H1 (cell line): ENCODE data around the gene RAD9A. TPM values are rescaled to one million over a fixed set of nuclear protein-coding genes. Genes with fewer than 3 reads are reported as not detected.
A peak's percentile ranks its signal among the peaks of the same experiment; 100 is the strongest.

Source experiments
- CTCF ChIA-PET: fragments of 300-600 bp; sonication (Branson Sonifier 250); formaldehyde crosslinking; loops from one replicate; lab custom pipeline; 2021; ENCODE audit not compliant: partially characterized antibody; lab: Charles Lee
- POLR2A ChIA-PET: fragments of 300-600 bp; sonication (Branson Sonifier 250); formaldehyde crosslinking; loops from one replicate; lab custom pipeline; 2021; ENCODE audit warnings: inconsistent platforms; ENCODE audit not compliant: partially characterized antibody; lab: Charles Lee
- DNase-seq, 2 experiments: peaks; one replicate each; pipeline versions ENCODE4 v3.0.0 to v3.0.0-alpha.2; 2010 to 2022; ENCODE audit warnings: low spot score in 2 of 2, low read depth in 1 of 2, mixed read lengths in 1 of 2
- FAIRE-seq: peaks from 2 replicates; lab custom pipeline; 2011; peaks lifted over from hg19 to GRCh38; lab: Jason Lieb, UNC
- H2AFZ ChIP-seq: 2 replicates; pipeline ENCODE4 v1.8.1; 2012; ENCODE audit warnings: low read length, inconsistent platforms
- H2AK5ac ChIP-seq: 2 replicates; pipeline ENCODE4 v1.6.1; 2013; ENCODE audit warnings: low read depth, low read length
- H2BK120ac ChIP-seq: replicated peaks from 2 replicates; pipeline ENCODE3; 2013; ENCODE audit warnings: low read depth, low read length, inconsistent platforms
- H2BK12ac ChIP-seq: 2 replicates; pipeline ENCODE4 v1.6.1; 2013; ENCODE audit warnings: low read depth, low read length
- H2BK15ac ChIP-seq: 2 replicates; pipeline ENCODE4 v1.6.1; 2013; ENCODE audit warnings: low read length
- H2BK20ac ChIP-seq: 2 replicates; pipeline ENCODE4 v1.6.1; 2013; ENCODE audit warnings: low read length
- H2BK5ac ChIP-seq: 2 replicates; pipeline ENCODE4 v1.6.1; 2013; ENCODE audit warnings: low read depth, low read length
- H3K14ac ChIP-seq: 2 replicates; pipeline ENCODE4 v1.6.1; 2013; ENCODE audit warnings: inconsistent platforms; ENCODE audit not compliant: insufficient read length
- H3K18ac ChIP-seq: 2 replicates; pipeline ENCODE4 v1.6.1; 2013; ENCODE audit warnings: low read length; ENCODE audit errors: extremely low read depth
- H3K23ac ChIP-seq: 2 replicates; pipeline ENCODE4 v1.6.1; 2013; ENCODE audit warnings: inconsistent platforms; ENCODE audit not compliant: insufficient read length
- H3K23me2 ChIP-seq: 2 replicates; pipeline ENCODE4 v1.6.1; 2013; ENCODE audit warnings: low read depth, low read length
- H3K27ac ChIP-seq: 2 replicates; pipeline ENCODE4 v1.6.1; 2011; ENCODE audit warnings: low read depth, low read length, inconsistent platforms
- H3K27me3 ChIP-seq, 4 experiments: replicated peaks in 1 of 4; 1 replicate in 1 of 4; 2 replicates in 3 of 4; pipeline versions ENCODE4 v1.6.1 to v1.8.1; 2011 to 2013; ENCODE audit warnings: low read length in 3 of 4, mild to moderate bottlenecking in 3 of 4, inconsistent platforms in 2 of 4, mixed read lengths in 2 of 4, moderate library complexity in 1 of 4; ENCODE audit not compliant: control insufficient read depth in 3 of 4, insufficient read depth in 3 of 4; ENCODE audit errors: extremely low read depth in 1 of 4
- H3K36me3 ChIP-seq, 4 experiments: 2 replicates each; pipeline versions ENCODE4 v1.6.1 to v1.8.1; 2011 to 2013; ENCODE audit warnings: mild to moderate bottlenecking in 4 of 4, low read length in 3 of 4, moderate library complexity in 2 of 4, control low read depth in 1 of 4, inconsistent platforms in 1 of 4; ENCODE audit not compliant: insufficient read depth in 4 of 4, control insufficient read depth in 2 of 4
- H3K4ac ChIP-seq: replicated peaks from 2 replicates; pipeline ENCODE3; 2013; ENCODE audit warnings: low read length, low read depth, mixed read lengths, inconsistent platforms; ENCODE audit not compliant: insufficient read length
- H3K4me1 ChIP-seq, 4 experiments: replicated peaks in 1 of 4; 1 replicate in 1 of 4; 2 replicates in 3 of 4; pipeline versions ENCODE4 v1.6.1 to v1.8.1; 2011 to 2013; ENCODE audit warnings: low read length in 3 of 4, inconsistent platforms in 2 of 4, mixed read lengths in 1 of 4; ENCODE audit not compliant: insufficient read depth in 4 of 4, control insufficient read depth in 3 of 4
- H3K4me2 ChIP-seq, 2 experiments: 2 replicates each; pipeline versions ENCODE4 v1.6.1 to v1.8.1; 2011 to 2013; ENCODE audit warnings: low read depth in 2 of 2, low read length in 2 of 2, control low read depth in 1 of 2, inconsistent platforms in 1 of 2, mild to moderate bottlenecking in 1 of 2; ENCODE audit not compliant: insufficient read depth in 1 of 2
- H3K4me3 ChIP-seq, 4 experiments: fragments of 200-600, 300-600 bp in 1 of 4; sonication (generic), shearing (Covaris generic), sonication (Bioruptor Twin) in 1 of 4; 2 replicates each; pipeline versions ENCODE4 v1.5.1 to v1.8.1; 2011 to 2016; ENCODE audit warnings: low read length in 4 of 4, low read depth in 3 of 4, control low read depth in 2 of 4, inconsistent platforms in 2 of 4, mild to moderate bottlenecking in 2 of 4, mixed read lengths in 1 of 4, moderate library complexity in 1 of 4; ENCODE audit not compliant: insufficient read depth in 2 of 4; ENCODE audit errors: extremely low read depth in 1 of 4
- H3K56ac ChIP-seq: replicated peaks from 2 replicates; pipeline ENCODE3; 2013; ENCODE audit warnings: low read depth, mild to moderate bottlenecking, mixed read lengths, low read length, inconsistent platforms; ENCODE audit not compliant: insufficient read length
- H3K79me1 ChIP-seq: 2 replicates; pipeline ENCODE4 v1.6.1; 2013; ENCODE audit warnings: low read depth, low read length, control low read depth
- H3K79me2 ChIP-seq, 2 experiments: 2 replicates each; pipeline versions ENCODE4 v1.6.1 to v1.8.1; 2012 to 2013; ENCODE audit warnings: low read length in 2 of 2, mild to moderate bottlenecking in 2 of 2, inconsistent platforms in 1 of 2; ENCODE audit not compliant: insufficient read depth in 2 of 2, control insufficient read depth in 1 of 2
- H3K9ac ChIP-seq, 4 experiments: replicated peaks in 1 of 4; 1 replicate in 1 of 4; 2 replicates in 3 of 4; pipeline versions ENCODE4 v1.6.1 to v1.8.1; 2011 to 2013; ENCODE audit warnings: low read depth in 3 of 4, low read length in 3 of 4, control low read depth in 2 of 4, mild to moderate bottlenecking in 2 of 4, moderate library complexity in 2 of 4, inconsistent platforms in 1 of 4; ENCODE audit errors: extremely low read depth in 1 of 4
- H3K9me3 ChIP-seq, 2 experiments: 2 replicates each; pipeline versions ENCODE4 v1.6.1 to v1.8.1; 2012 to 2013; ENCODE audit warnings: mild to moderate bottlenecking in 2 of 2, moderate library complexity in 2 of 2, control low read depth in 1 of 2, inconsistent platforms in 1 of 2, low read depth in 1 of 2, low read length in 1 of 2, mixed read lengths in 1 of 2; ENCODE audit not compliant: insufficient read depth in 2 of 2
- H4K20me1 ChIP-seq, 2 experiments: replicated peaks in 1 of 2; 2 replicates each; pipeline versions ENCODE3 to v1.8.1; 2011 to 2013; ENCODE audit warnings: inconsistent platforms in 2 of 2, low read length in 2 of 2, mild to moderate bottlenecking in 1 of 2; ENCODE audit not compliant: insufficient read depth in 2 of 2, control insufficient read depth in 1 of 2
- H4K5ac ChIP-seq: 2 replicates; pipeline ENCODE4 v1.6.1; 2013; ENCODE audit warnings: low read length, low read depth, mixed read lengths, inconsistent platforms; ENCODE audit not compliant: insufficient read length
- H4K8ac ChIP-seq: 2 replicates; pipeline ENCODE4 v1.8.0; 2013; ENCODE audit warnings: mild to moderate bottlenecking, moderate library complexity, low read length, inconsistent platforms; ENCODE audit not compliant: insufficient read depth; ENCODE audit errors: extremely low read depth
- H4K91ac ChIP-seq: replicated peaks from 2 replicates; pipeline ENCODE3; 2013; ENCODE audit warnings: low read length, mixed read lengths, inconsistent platforms; ENCODE audit not compliant: insufficient read length
- BACH1 ChIP-seq: IDR thresholded peaks from 2 replicates; pipeline ENCODE4 v1.6.1; 2012; ENCODE audit warnings: low read length, improper control_type of control experiment
- CBX5 ChIP-seq: fragments of 300-800, 300-1000 bp; sonication (generic); IDR thresholded peaks from 2 replicates; pipeline ENCODE4 v1.7.1; 2016; ENCODE audit warnings: antibody characterized with exemption, low read length, low read depth
- CHD1 ChIP-seq: IDR thresholded peaks from 2 replicates; pipeline ENCODE4 v1.6.1; 2012; ENCODE audit warnings: low read depth, low read length, improper control_type of control experiment
- GABPA ChIP-seq: IDR thresholded peaks from 2 replicates; pipeline ENCODE4 v1.6.1; 2011; ENCODE audit warnings: mild to moderate bottlenecking, low read length, moderate library complexity, borderline replicate concordance; ENCODE audit not compliant: insufficient read depth
- NRF1 ChIP-seq: IDR thresholded peaks from 2 replicates; pipeline ENCODE4 v1.6.1; 2011; ENCODE audit warnings: mild to moderate bottlenecking, low read depth, low read length, improper control_type of control experiment
- RFX5 ChIP-seq: IDR thresholded peaks from 2 replicates; pipeline ENCODE4 v1.6.1; 2011; ENCODE audit warnings: low read depth, low read length, improper control_type of control experiment, borderline replicate concordance
- TCF12 ChIP-seq: IDR thresholded peaks from 2 replicates; pipeline ENCODE4 v1.6.1; 2011; ENCODE audit warnings: low read depth, mild to moderate bottlenecking, low read length
- WGBS, 2 experiments: shearing (Covaris generic) in 1 of 2; methylation state at CpG; one replicate each; pipeline versions ENCODE4 v1.1.6 to v1.1.7; 2013 to 2015; ENCODE audit warnings: low lambda C conversion rate in 2 of 2, mixed read lengths in 2 of 2, inconsistent platforms in 1 of 2, low coverage in 1 of 2, missing lambda C conversion rate in 1 of 2; ENCODE audit not compliant: insufficient replicate concordance in 2 of 2, insufficient coverage in 1 of 2, insufficient read length in 1 of 2; ENCODE audit errors: extremely low coverage in 1 of 2, missing lambda C conversion rate in 1 of 2; 5-methylcytosine and 5-hydroxymethylcytosine counted together
- polyA plus RNA-seq, 7 experiments: library from polyadenylated mRNA; depleted of rRNA in 3 of 7; stranded (reverse) in 5 of 7; unstranded in 2 of 7; fragments of >200 nt in 5 of 7; fragments of 200-250 nt in 2 of 7; gene quantifications; 1 replicate in 5 of 7; 2 replicates in 1 of 7; 4 replicates in 1 of 7; pipeline versions ENCODE4 v1.2.1 to v1.2.3, GENCODE V29; 2011 to 2013; ENCODE audit warnings: missing spikeins in 2 of 7, mixed read lengths in 2 of 7
- total RNA-seq: library from RNA; stranded (reverse); fragmentation: NEBNext Ultra II Directional; extraction: Animal tissue kit (Norgen Biotek cat#: 25700); gene quantifications from 2 replicates; pipeline ENCODE4 v1.2.1, GENCODE V29; 2021

RAD9A gene
- total and polyA plus RNA-seq, 2 of the 8 experiments (the other 6 are each of a cell fraction or from before 2014, with no cell fraction given): 22.2 to 25.5 TPM

DNA sequence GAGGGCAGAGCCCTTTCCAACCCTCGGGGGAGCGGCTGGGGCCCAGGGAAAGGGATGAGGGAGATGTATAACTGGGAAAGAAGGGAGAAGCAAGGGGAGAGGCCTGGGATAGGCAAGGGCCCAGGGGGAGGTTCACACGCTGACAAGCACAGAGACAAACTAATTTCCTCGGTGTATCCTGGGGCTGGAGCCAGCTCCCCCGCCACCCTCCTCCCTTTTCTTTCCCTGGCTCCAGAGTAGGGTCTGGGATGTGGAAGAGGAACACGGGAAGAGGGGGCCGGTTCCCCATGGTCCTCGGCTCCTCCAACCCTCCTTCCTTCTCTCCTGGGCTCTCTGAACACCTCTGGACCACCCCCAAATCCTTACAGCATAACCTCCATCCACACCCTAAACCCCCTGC is 25.2 kb upstream of the RAD9A start:
- CTCF ChIA-PET: interaction anchor here (2.5 to 34.8 kb wide), 3 partner anchors 8 to 21 kb away, joined by 12 to 1305 read pairs (median 1305); partner anchors contain the start of genes CLCF1, POLD4 and RAD9A
- no peak for FAIRE-seq

More for the DNA sequence above, 25.2 kb upstream of the RAD9A start:
- Histone ChIP-seq H3K4me1 (peaks cover 0 to 20% (median 14%) of the 10 kb centered on the region in 4 experiments; a peak in 6 of 7 replicates), H3K14ac (no peak overlapping the region), H3K79me2 (no peaks in the 10 kb centered on the region), H3K23me2 (no peaks in the 10 kb centered on the region; the same call in 1 of the 2 replicates), H4K5ac (no peak overlapping the region), H3K9me3 (no peaks in the 10 kb centered on the region), H2AFZ (no peak overlapping the region), H2BK5ac (no peak overlapping the region), H2BK12ac (no peak overlapping the region), H2BK120ac (no peak overlapping the region), H4K20me1 (peaks cover 0 to 3% of the 10 kb centered on the region in 2 experiments), H3K79me1 (no peaks in the 10 kb centered on the region), H4K91ac (no peak overlapping the region), H3K4me3 (no peak overlapping the region), H3K56ac (no peak overlapping the region), H2AK5ac (no peak overlapping the region), H4K8ac (no peak overlapping the region), H3K9ac (no peak overlapping the region), H2BK20ac (no peak overlapping the region), H2BK15ac (0 out of 2 replicates have a peak overlapping the region, but pooled peaks have one; percentile 29), H3K23ac (no peak overlapping the region), H3K4me2 (no peak overlapping the region), H3K18ac (no peak overlapping the region), H3K27me3 (peaks cover 0 to 25% (median 18%) of the 10 kb centered on the region in 4 experiments; a peak in 6 of 7 replicates), H3K36me3 (no peaks in the 10 kb centered on the region), H3K4ac (no peak overlapping the region), H3K27ac (no peak overlapping the region)
- TF ChIP-seq RFX5 (no peak), NRF1 (no peak), CBX5 (no peak), BACH1 (no peak), GABPA (no peak), CHD1 (no peak), TCF12 (no peak)
- 85% methylated on average over 8 of the region's 8 CpGs; no CpG with 5 or more reads in 1 of the 2 experiments for WGBS, 2 experiments
- POLR2A ChIA-PET: interaction anchor here (0.5 to 4.1 kb wide), 5 partner anchors 10 to 24 kb away, joined by 3 to 16 read pairs (median 3); partner anchors contain the start of gene POLD4
- no peak for DNase-seq
